GM12878 (cell line): ENCODE results near the gene NOP10. TPM values are rescaled to one million over a fixed set of nuclear protein-coding genes. Genes with fewer than 3 reads are reported as not detected.

Source experiments
- ATAC-seq: fragments of 200-7000 bp; cut with Tn5 transposase; 3 replicates; pipeline ENCODE4 v1.9.1; 2020; ENCODE audit warnings: mild to moderate bottlenecking, moderate library complexity
- BruUV-seq: library from RNA; stranded (reverse); fragments of 400-500 nt; replicated peaks from 2 replicates; lab custom pipeline; 2021; lab: Mats Ljungman, UMichigan
- CTCF ChIA-PET: fragments of 300-600 bp; sonication (Branson Sonifier 250); formaldehyde crosslinking; extraction: SDS; loops from one replicate; lab custom pipeline; 2021; ENCODE audit warnings: inconsistent platforms; lab: Yijun Ruan, JAX
- POLR2A ChIA-PET: fragments of 350-600 bp; formaldehyde crosslinking; extraction: SDS; loops from one replicate; lab custom pipeline; 2021; ENCODE audit warnings: inconsistent platforms; lab: Charles Lee
- RAD21 ChIA-PET: fragments of 300-600 bp; sonication (Branson Sonifier 250); formaldehyde crosslinking; loops from one replicate; lab custom pipeline; 2023; ENCODE audit warnings: antibody characterized with exemption; ENCODE audit not compliant: unreplicated experiment; lab: Charles Lee
- SMC1A ChIA-PET: fragments of 300-600 bp; sonication (Branson Sonifier 250); formaldehyde crosslinking; loops from one replicate; lab custom pipeline; 2023; ENCODE audit not compliant: unreplicated experiment, uncharacterized antibody; lab: Charles Lee
- DNase-seq: peaks from one replicate; pipeline ENCODE4 v3.0.0-alpha.2; 2011; ENCODE audit warnings: low read depth, low spot score
- FAIRE-seq: peaks from 3 replicates; lab custom pipeline; 2011; peaks lifted over from hg19 to GRCh38; lab: Jason Lieb, UNC
- H2AFZ ChIP-seq: 2 replicates; pipeline ENCODE4 v1.6.0; 2011; ENCODE audit warnings: low read depth, low read length, control low read depth; ENCODE audit not compliant: control insufficient read depth
- H3K27ac ChIP-seq: 2 replicates; pipeline ENCODE4 v1.5.1; 2011; ENCODE audit warnings: control low read depth; ENCODE audit not compliant: control insufficient read depth, insufficient read depth
- H3K27me3 ChIP-seq, 2 experiments: replicated peaks in 1 of 2; 2 replicates each; pipeline versions ENCODE4 v1.6.0 to v1.6.1; 2011; ENCODE audit warnings: low read length in 1 of 2; ENCODE audit not compliant: control insufficient read depth in 2 of 2, insufficient read depth in 2 of 2
- H3K36me3 ChIP-seq, 2 experiments: 2 replicates each; pipeline ENCODE4 v1.5.1; 2011; ENCODE audit warnings: low read length in 1 of 2; ENCODE audit not compliant: control insufficient read depth in 2 of 2, insufficient read depth in 2 of 2
- H3K4me1 ChIP-seq: 2 replicates; pipeline ENCODE4 v1.6.1; 2011; ENCODE audit warnings: mild to moderate bottlenecking, low read length, moderate library complexity, mixed read lengths; ENCODE audit not compliant: control insufficient read depth, insufficient read depth
- H3K4me2 ChIP-seq: 2 replicates; pipeline ENCODE4 v1.6.0; 2011; ENCODE audit warnings: control low read depth; ENCODE audit not compliant: control insufficient read depth, insufficient read depth
- H3K4me3 ChIP-seq: fragments of 200-600 bp; sonication (generic); 2 replicates; pipeline ENCODE4 v1.5.1; 2016
- H3K79me2 ChIP-seq: 2 replicates; pipeline ENCODE4 v1.6.0; 2011; ENCODE audit warnings: low read length; ENCODE audit not compliant: control insufficient read depth, insufficient read depth
- H3K9ac ChIP-seq: 2 replicates; pipeline ENCODE4 v1.8.0; 2011; ENCODE audit warnings: low read length, control low read depth, mixed read lengths; ENCODE audit not compliant: control insufficient read depth, insufficient read depth
- H3K9me3 ChIP-seq: replicated peaks from 3 replicates; pipeline ENCODE4 v1.5.1; 2011; ENCODE audit warnings: mild to moderate bottlenecking, low read length; ENCODE audit not compliant: control insufficient read depth, insufficient read depth
- H4K20me1 ChIP-seq: 2 replicates; pipeline ENCODE4 v1.6.0; 2011; ENCODE audit not compliant: control insufficient read depth, insufficient read depth
- BACH1 ChIP-seq: fragments of 450-650 bp; IDR thresholded peaks from 2 replicates; pipeline ENCODE4 v1.6.1; 2017; ENCODE audit warnings: mild to moderate bottlenecking, borderline replicate concordance
- IKZF1 ChIP-seq: fragments of 450-650 bp; conservative IDR thresholded peaks from 2 replicates; pipeline ENCODE4 v1.6.1; 2017; ENCODE audit warnings: antibody characterized with exemption, mild to moderate bottlenecking
- NR2C2 ChIP-seq: IDR thresholded peaks from 2 replicates; pipeline ENCODE4 v1.6.1; 2011; ENCODE audit warnings: borderline replicate concordance, low read depth; ENCODE audit not compliant: control insufficient read depth, insufficient read length
- PAX5 ChIP-seq: IDR thresholded peaks from 2 replicates; pipeline ENCODE4 v1.6.1; 2011; ENCODE audit warnings: low read depth, low read length, borderline replicate concordance
- SIN3A ChIP-seq: IDR thresholded peaks from 2 replicates; pipeline ENCODE4 v1.6.1; 2012; ENCODE audit warnings: low read depth, low read length, improper control_type of control experiment
- SMAD1 ChIP-seq: fragments of 450-650 bp; IDR thresholded peaks from 2 replicates; pipeline ENCODE4 v1.6.1; 2018; ENCODE audit warnings: mild to moderate bottlenecking, low read depth; ENCODE audit not compliant: partially characterized antibody
- SREBF1 ChIP-seq: IDR thresholded peaks from 2 replicates; pipeline ENCODE4 v1.6.1; 2012; ENCODE audit warnings: mild to moderate bottlenecking, low read length
- SUPT20H ChIP-seq: IDR thresholded peaks from 2 replicates; pipeline ENCODE4 v1.6.1; 2011; ENCODE audit warnings: low read depth, mild to moderate bottlenecking, low read length, moderate library complexity, borderline replicate concordance; ENCODE audit not compliant: control insufficient read depth
- TBL1XR1 ChIP-seq: IDR thresholded peaks from 2 replicates; pipeline ENCODE4 v1.6.1; 2012; ENCODE audit warnings: low read depth, low read length, improper control_type of control experiment
- ZSCAN29 ChIP-seq: fragments of 450-650 bp; IDR thresholded peaks from 2 replicates; pipeline ENCODE4 v1.6.1; 2017; ENCODE audit warnings: mild to moderate bottlenecking, moderate library complexity
- WGBS: methylation state at CpG from one replicate; pipeline ENCODE4 v1.1.6; 2016; ENCODE audit warnings: low lambda C conversion rate; ENCODE audit not compliant: insufficient replicate concordance, insufficient coverage; ENCODE audit errors: missing lambda C conversion rate; 5-methylcytosine and 5-hydroxymethylcytosine counted together
- in situ Hi-C: fragments of 300-500 bp; cut with MboI; formaldehyde crosslinking; loops from 9 replicates; pipeline ENCODE4 v1.14.3; 2018; ENCODE audit warnings: mixed read lengths
- intact Hi-C: fragments of 100-400 bp; cut with micrococcal nuclease; formaldehyde crosslinking; loops from one replicate; pipeline ENCODE4 v1.14.2; 2022; ENCODE audit not compliant: unreplicated experiment
- polyA plus RNA-seq, 11 experiments: library from polyadenylated mRNA; depleted of rRNA in 4 of 11; unstranded in 6 of 11; stranded (reverse) in 5 of 11; fragments of >200 nt; fragmentation: Nextera tagmentation in 4 of 11; fragmentation: Illumina TruSeq in 1 of 11; extraction: Ambion mirVana in 4 of 11; extraction: Trizol in 1 of 11; gene quantifications; 1 replicate in 1 of 11; 2 replicates in 10 of 11; pipeline versions ENCODE4 v1.2.1 to v1.2.3, GENCODE V29; 2011 to 2016; ENCODE audit warnings: inconsistent platforms in 2 of 11, missing spikeins in 2 of 11, low read depth in 1 of 11
- total RNA-seq, 4 experiments: library from RNA; depleted of rRNA in 3 of 4; stranded (reverse); fragments of >200 nt in 3 of 4; fragmentation: Illumina TruSeq in 1 of 4; extraction: Trizol in 1 of 4; gene quantifications; 2 replicates each; pipeline versions ENCODE4 v1.2.1 to v1.2.3, GENCODE V29; 2013 to 2021
- TF ChIP-seq, protein P1 (sequence below): fragments of 450-650 bp; IDR thresholded peaks from 2 replicates; pipeline ENCODE4 v1.6.1; 2017; ENCODE audit warnings: mild to moderate bottlenecking
- TF ChIP-seq, protein P2 (sequence below): fragments of 450-650 bp; IDR thresholded peaks from 2 replicates; pipeline ENCODE4 v1.6.1; 2014; ENCODE audit warnings: mild to moderate bottlenecking

NOP10 gene
- total and polyA plus RNA-seq, 10 of the 15 experiments (the other 5 are each of a cell fraction or from before 2014, with no cell fraction given): 225 to 1,778 (median 537) TPM

DNA sequence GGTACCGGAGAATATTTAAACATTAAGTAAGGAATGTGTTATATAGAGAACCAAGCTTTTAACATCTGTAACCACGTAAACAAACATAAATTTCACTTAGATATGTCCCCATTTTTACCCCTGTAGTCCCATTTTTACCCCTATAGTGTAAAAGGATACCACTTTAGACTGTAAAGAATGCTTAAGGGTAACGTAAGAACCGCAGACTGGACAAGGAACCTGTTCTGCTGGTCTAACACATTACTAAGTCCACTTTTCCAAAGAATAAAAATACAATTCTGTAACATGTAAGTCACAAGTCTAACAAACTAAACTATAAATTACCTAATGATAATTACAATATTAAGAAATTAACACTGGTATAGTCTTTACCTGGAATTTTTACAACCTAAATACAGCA, 8.3 kb downstream of the NOP10 start:
- H3K27ac ChIP-seq: peak overlapping the region; percentile 94
- no peak overlapping the region for H2AFZ ChIP-seq
- ChIA-PET SMC1A (interaction anchor here (0.7 to 7.9 kb wide), 6 partner anchors 8 to 129 kb away, joined by 3 to 89 read pairs (median 6); no protein-coding TSS in a partner anchor), RAD21 (interaction anchor here (0.9 to 4.9 kb wide), 5 partner anchors 9 to 249 kb away, joined by 4 to 32 read pairs (median 6); partner anchors contain the start of genes GOLGA8B and LPCAT4), POLR2A (interaction anchor here (1.0 to 4.4 kb wide), 4 partner anchors 10 to 33 kb away, joined by 3 to 26 read pairs (median 14); partner anchors contain the start of gene LPCAT4), CTCF (interaction anchor here (0.7 to 2.2 kb wide), 4 partner anchors 8 to 586 kb away, joined by 3 to 15 read pairs (median 5); partner anchors contain the start of genes NOP10 and NUTM1)
- no peaks in the 10 kb centered on the region for H3K9me3 ChIP-seq
- H3K4me2 ChIP-seq: peak overlapping the region; percentile 100
- no peak for ATAC-seq
- peaks cover 78% of the 10 kb centered on the region for H3K79me2 ChIP-seq
- WGBS: 2% methylated on average over 4 of the region's 4 CpGs
- BruUV-seq: TSS peak; percentile 88
- TF ChIP-seq SMAD1 (peak; percentile 38), PAX5 (no peak)
- H3K4me1 ChIP-seq: peaks cover 15% of the 10 kb centered on the region
- H3K27me3 ChIP-seq: no peaks in the 10 kb centered on the region
- no peak for FAIRE-seq
- H3K9ac ChIP-seq: peak overlapping the region; percentile 89
- peak overlapping the region; percentile 72 for H3K4me3 ChIP-seq
- H4K20me1 ChIP-seq: no peaks in the 10 kb centered on the region
- in situ Hi-C loops: no loop called here
- intact Hi-C loops: loop anchor here (5.0 kb wide), 1 partner anchor 92 kb away; no protein-coding TSS in a partner anchor
- H3K36me3 ChIP-seq: peaks cover 0 to 5% of the 10 kb centered on the region in 2 experiments; a peak in 1 of 4 replicates
- DNase-seq: no peak

DNA sequence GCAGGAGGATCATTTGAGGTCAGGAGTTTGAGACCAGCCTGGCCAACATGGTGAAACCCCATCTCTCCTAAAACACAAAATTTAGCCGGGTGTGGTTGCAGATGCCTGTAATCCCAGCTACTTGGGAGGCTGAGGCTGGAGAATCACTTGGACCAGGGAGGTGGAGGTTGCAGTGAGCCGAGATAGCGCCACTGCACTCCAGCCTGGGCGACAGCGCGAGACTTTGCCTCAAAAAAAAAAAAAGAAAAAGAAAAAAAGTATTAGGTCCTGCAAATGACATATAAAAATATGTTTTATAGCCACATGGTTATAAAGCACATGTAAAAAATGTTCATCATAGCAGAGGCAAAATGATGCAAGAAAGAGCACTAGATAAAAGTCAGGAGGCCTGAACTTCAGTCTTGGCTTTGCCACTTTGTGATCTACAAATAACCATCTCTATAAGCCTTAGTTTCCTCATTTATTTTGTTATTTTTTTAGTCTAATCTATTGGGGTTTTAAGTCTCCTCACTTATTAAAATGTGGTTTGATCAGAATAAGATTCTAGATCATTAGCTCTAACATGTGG, 10.3 kb downstream of the NOP10 start:
- no peak for FAIRE-seq
- H3K4me2 ChIP-seq: peak overlapping the region; percentile 91
- no peaks in the 10 kb centered on the region for H3K36me3 ChIP-seq
- ATAC-seq: no peak
- H4K20me1 ChIP-seq: no peaks in the 10 kb centered on the region
- peak overlapping the region; percentile 94 for H3K27ac ChIP-seq
- DNase-seq: no peak
- no peaks in the 10 kb centered on the region for H3K27me3 ChIP-seq
- POLR2A ChIA-PET: interaction anchor here (0.7 to 2.8 kb wide), 5 partner anchors 8 to 67 kb away, joined by 3 to 15 read pairs (median 3); no protein-coding TSS in a partner anchor
- H3K9ac ChIP-seq: peak overlapping the region; percentile 89; the same call in 1 of the 2 replicates
- in situ Hi-C loops: no loop called here
- H3K9me3 ChIP-seq: no peaks in the 10 kb centered on the region
- RAD21 ChIA-PET: interaction anchor here (0.7 to 4.9 kb wide), 7 partner anchors 10 to 92 kb away, joined by 3 to 32 read pairs (median 5); partner anchors contain the start of genes LPCAT4, NOP10 and NUTM1
- H3K4me3 ChIP-seq: peak overlapping the region; percentile 8
- 100% methylated on average over 6 of the region's 6 CpGs for WGBS
- no peak overlapping the region for H2AFZ ChIP-seq
- CTCF ChIA-PET: interaction anchor here (1.4 to 2.2 kb wide), 3 partner anchors 10 to 35 kb away, joined by 5 to 15 read pairs (median 8); partner anchors contain the start of genes LPCAT4, NOP10 and NUTM1
- H3K79me2 ChIP-seq: peaks cover 91% of the 10 kb centered on the region
- SMC1A ChIA-PET: interaction anchor here (1.1 to 5.4 kb wide), 5 partner anchors 9 to 91 kb away, joined by 4 to 42 read pairs (median 4); partner anchors contain the start of genes NOP10 and NUTM1
- intact Hi-C loops: no loop called here
- H3K4me1 ChIP-seq: peaks cover 22% of the 10 kb centered on the region
- no TSS peak for BruUV-seq
- TF ChIP-seq SIN3A: no peak
- TF ChIP-seq BACH1: no peak
- TF ChIP-seq ZSCAN29: no peak
- no peak for TF ChIP-seq NR2C2
- 0 out of 2 replicates have a peak, but pooled peaks have one; percentile 10 for TF ChIP-seq IKZF1
- TF ChIP-seq, protein P1, sequence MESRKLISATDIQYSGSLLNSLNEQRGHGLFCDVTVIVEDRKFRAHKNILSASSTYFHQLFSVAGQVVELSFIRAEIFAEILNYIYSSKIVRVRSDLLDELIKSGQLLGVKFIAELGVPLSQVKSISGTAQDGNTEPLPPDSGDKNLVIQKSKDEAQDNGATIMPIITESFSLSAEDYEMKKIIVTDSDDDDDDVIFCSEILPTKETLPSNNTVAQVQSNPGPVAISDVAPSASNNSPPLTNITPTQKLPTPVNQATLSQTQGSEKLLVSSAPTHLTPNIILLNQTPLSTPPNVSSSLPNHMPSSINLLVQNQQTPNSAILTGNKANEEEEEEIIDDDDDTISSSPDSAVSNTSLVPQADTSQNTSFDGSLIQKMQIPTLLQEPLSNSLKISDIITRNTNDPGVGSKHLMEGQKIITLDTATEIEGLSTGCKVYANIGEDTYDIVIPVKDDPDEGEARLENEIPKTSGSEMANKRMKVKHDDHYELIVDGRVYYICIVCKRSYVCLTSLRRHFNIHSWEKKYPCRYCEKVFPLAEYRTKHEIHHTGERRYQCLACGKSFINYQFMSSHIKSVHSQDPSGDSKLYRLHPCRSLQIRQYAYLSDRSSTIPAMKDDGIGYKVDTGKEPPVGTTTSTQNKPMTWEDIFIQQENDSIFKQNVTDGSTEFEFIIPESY: peak; percentile 87; the same call in 1 of the 2 replicates
- TF ChIP-seq, protein P2, sequence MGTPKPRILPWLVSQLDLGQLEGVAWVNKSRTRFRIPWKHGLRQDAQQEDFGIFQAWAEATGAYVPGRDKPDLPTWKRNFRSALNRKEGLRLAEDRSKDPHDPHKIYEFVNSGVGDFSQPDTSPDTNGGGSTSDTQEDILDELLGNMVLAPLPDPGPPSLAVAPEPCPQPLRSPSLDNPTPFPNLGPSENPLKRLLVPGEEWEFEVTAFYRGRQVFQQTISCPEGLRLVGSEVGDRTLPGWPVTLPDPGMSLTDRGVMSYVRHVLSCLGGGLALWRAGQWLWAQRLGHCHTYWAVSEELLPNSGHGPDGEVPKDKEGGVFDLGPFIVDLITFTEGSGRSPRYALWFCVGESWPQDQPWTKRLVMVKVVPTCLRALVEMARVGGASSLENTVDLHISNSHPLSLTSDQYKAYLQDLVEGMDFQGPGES: no peak
- no peak for TF ChIP-seq TBL1XR1
- no peak for TF ChIP-seq SUPT20H
- TF ChIP-seq SREBF1: no peak
